ENCODE data around the gene TLCD5.

GRCh38 chr11:120302001-120302805, 22.9 kb upstream of the TLCD5 start:
- TF ChIP-seq CTCF (IDR thresholded peaks at IDR 0.05), result no peak
- TF ChIP-seq POLR2A (IDR thresholded peaks at IDR 0.05), result no peak

All from right lobe of liver (tissue), 4 donors.